K562 (cell line): ENCODE measurements around the gene NIPA2. TPM values are rescaled to one million over a fixed set of nuclear protein-coding genes. Genes with fewer than 3 reads are reported as not detected.

Experiments
- ATAC-seq: fragments of 200-7000 bp; cut with Tn5 transposase; 3 replicates; pipeline ENCODE4 v1.9.1; 2020; ENCODE audit warnings: moderate library complexity
- BruUV-seq: library from RNA; stranded (reverse); fragments of 400-500 nt; replicated peaks from 2 replicates; lab custom pipeline; 2021; lab: Mats Ljungman, UMichigan
- CTCF ChIA-PET: fragments of 300-600 bp; formaldehyde crosslinking; extraction: SDS; loops from one replicate; lab custom pipeline; 2021; ENCODE audit warnings: low intra/inter-chr PET ratio; lab: Yijun Ruan, JAX
- POLR2A ChIA-PET: fragments of 300-600, 350-650 bp; sonication (Branson Sonifier 250); formaldehyde crosslinking; extraction: SDS; loops from one replicate; lab custom pipeline; 2021; ENCODE audit warnings: antibody characterized with exemption, inconsistent platforms; lab: Yijun Ruan, JAX
- DNase-seq, 4 experiments: peaks; one replicate each; pipeline versions ENCODE4 v3.0.0 to v3.0.0-alpha.2; 2011 to 2018; ENCODE audit warnings: low spot score in 3 of 4, mixed read lengths in 3 of 4; ENCODE audit errors: extremely low read depth in 1 of 4
- FAIRE-seq: peaks from 2 replicates; lab custom pipeline; 2011; peaks lifted over from hg19 to GRCh38; lab: Jason Lieb, UNC
- H2AFZ ChIP-seq: 2 replicates; pipeline ENCODE4 v1.6.0; 2011; ENCODE audit warnings: low read depth, low read length, control low read depth, inconsistent platforms
- H3K27ac ChIP-seq: fragments of 200-600 bp; 3 replicates; pipeline ENCODE4 v1.8.0; 2011; ENCODE audit warnings: low read depth, mild to moderate bottlenecking, control low read depth, inconsistent platforms, low read length, moderate library complexity, mixed read lengths; ENCODE audit errors: extremely low read depth
- H3K27me3 ChIP-seq, 2 experiments: fragments of 300-600 bp in 1 of 2; 2 replicates in 1 of 2; 3 replicates in 1 of 2; pipeline versions ENCODE4 v1.6.0 to v1.8.0; 2011; ENCODE audit warnings: inconsistent platforms in 2 of 2, low read length in 2 of 2, mild to moderate bottlenecking in 1 of 2, mixed read lengths in 1 of 2, moderate library complexity in 1 of 2; ENCODE audit not compliant: control insufficient read depth in 2 of 2, insufficient read depth in 2 of 2
- H3K36me3 ChIP-seq: fragments of 300-600 bp; 3 replicates; pipeline ENCODE4 v1.8.0; 2011; ENCODE audit warnings: mild to moderate bottlenecking, low read length, inconsistent platforms; ENCODE audit not compliant: control insufficient read depth, insufficient read depth
- H3K4me1 ChIP-seq, 2 experiments: fragments of 200-600 bp in 1 of 2; replicated peaks in 1 of 2; 2 replicates in 1 of 2; 3 replicates in 1 of 2; pipeline versions ENCODE4 v1.5.1 to v1.8.0; 2011; ENCODE audit warnings: inconsistent platforms in 2 of 2, low read length in 2 of 2, mild to moderate bottlenecking in 1 of 2, mixed read lengths in 1 of 2, moderate library complexity in 1 of 2; ENCODE audit not compliant: control insufficient read depth in 2 of 2, insufficient read depth in 2 of 2
- H3K4me2 ChIP-seq: 2 replicates; pipeline ENCODE4 v1.6.1; 2011; ENCODE audit warnings: low read length, control low read depth, inconsistent platforms, mixed read lengths; ENCODE audit not compliant: insufficient read depth
- H3K4me3 ChIP-seq: fragments of 200-600 bp; sonication (generic), shearing (Covaris generic); 2 replicates; pipeline ENCODE4 v1.5.1; 2016; ENCODE audit warnings: control low read depth, inconsistent platforms
- H3K79me2 ChIP-seq: fragments of 200-600 bp; 3 replicates; pipeline ENCODE4 v1.8.0; 2011; ENCODE audit warnings: low read length, inconsistent platforms; ENCODE audit not compliant: control insufficient read depth, insufficient read depth
- H3K9ac ChIP-seq, 2 experiments: 2 replicates each; pipeline versions ENCODE4 v1.6.0 to v1.6.1; 2011; ENCODE audit warnings: low read depth in 2 of 2, low read length in 2 of 2, control low read depth in 1 of 2, inconsistent platforms in 1 of 2, mild to moderate bottlenecking in 1 of 2, mixed read lengths in 1 of 2; ENCODE audit not compliant: insufficient read depth in 1 of 2
- H3K9me1 ChIP-seq: one replicate; pipeline ENCODE4 v1.6.0; 2011; ENCODE audit warnings: inconsistent platforms, mild to moderate bottlenecking, low read length, moderate library complexity; ENCODE audit not compliant: control insufficient read depth, insufficient read depth
- H3K9me3 ChIP-seq: replicated peaks from 2 replicates; pipeline ENCODE4 v1.5.1; 2011; ENCODE audit warnings: low read depth, low read length, inconsistent platforms; ENCODE audit not compliant: control insufficient read depth, insufficient read depth
- H4K20me1 ChIP-seq: replicated peaks from 2 replicates; pipeline ENCODE4 v1.6.1; 2011; ENCODE audit warnings: low read length, inconsistent platforms, mixed read lengths; ENCODE audit not compliant: control insufficient read depth, insufficient read depth
- CHAMP1 ChIP-seq: fragments of 450-650 bp; IDR thresholded peaks from 2 replicates; pipeline ENCODE4 v1.6.1; 2016; ENCODE audit warnings: mild to moderate bottlenecking
- CREBBP ChIP-seq: IDR thresholded peaks from one replicate; pipeline ENCODE4 v1.6.1; 2012; ENCODE audit warnings: low read depth, mild to moderate bottlenecking, control low read depth, inconsistent platforms, low read length
- PCBP1 ChIP-seq: fragments of 200-400 bp; formaldehyde crosslinking; IDR thresholded peaks from 2 replicates; pipeline ENCODE4 v1.6.1; 2018; ENCODE audit warnings: mild to moderate bottlenecking, low read depth, low read length; ENCODE audit not compliant: poor library complexity, severe bottlenecking
- SNRNP70 ChIP-seq: fragments of 200-400 bp; formaldehyde crosslinking; optimal IDR thresholded peaks from 2 replicates; pipeline ENCODE3; 2017; ENCODE audit warnings: low read depth, low read length
- SREBF1 ChIP-seq: fragments of 150-350 bp; IDR thresholded peaks from 2 replicates; pipeline ENCODE4 v1.6.1; 2014; ENCODE audit warnings: antibody characterized with exemption, low read depth, low read length, borderline replicate concordance
- THRB ChIP-seq: fragments of 450-650 bp; formaldehyde crosslinking; conservative IDR thresholded peaks from 2 replicates; pipeline ENCODE4 v1.4.0; 2022; ENCODE audit warnings: mild to moderate bottlenecking, missing genetic modification characterization
- XRCC4 ChIP-seq: IDR thresholded peaks from one replicate; pipeline ENCODE4 v1.6.1; 2011; ENCODE audit not compliant: insufficient read depth, insufficient read length; ENCODE audit errors: extremely low read depth
- WGBS: fragments of 100-300 bp; shearing (Covaris generic); methylation state at CpG from one replicate; pipeline ENCODE4 v1.1.6; 2016; ENCODE audit warnings: low coverage, mixed read lengths; ENCODE audit not compliant: insufficient coverage; ENCODE audit errors: missing lambda C conversion rate; 5-methylcytosine and 5-hydroxymethylcytosine counted together
- in situ Hi-C: fragments of 300-500 bp; cut with MboI; formaldehyde crosslinking; loops from 4 replicates; pipeline ENCODE4 v1.15.0; 2018; ENCODE audit warnings: inconsistent platforms, mixed read lengths
- intact Hi-C: fragments of 100-400 bp; cut with micrococcal nuclease; formaldehyde crosslinking; loops from 2 replicates; pipeline ENCODE4 v1.14.2; 2022
- polyA plus RNA-seq, 8 experiments: library from polyadenylated mRNA; depleted of rRNA in 4 of 8; stranded (reverse) in 5 of 8; unstranded in 3 of 8; fragments of >200 nt; fragmentation: Nextera tagmentation in 2 of 8; fragmentation: Illumina TruSeq in 1 of 8; extraction: Ambion mirVana in 2 of 8; extraction: Trizol in 1 of 8; gene quantifications; 2 replicates each; pipeline versions ENCODE4 v1.2.1 to v1.2.3, GENCODE V29; 2011 to 2014; ENCODE audit warnings: inconsistent platforms in 1 of 8, missing spikeins in 1 of 8
- total RNA-seq, 7 experiments: library from RNA; depleted of rRNA in 6 of 7; stranded (reverse); fragments of >200 nt in 6 of 7; fragmentation: Illumina TruSeq in 2 of 7; extraction: Trizol in 2 of 7; gene quantifications; 2 replicates each; pipeline versions ENCODE4 v1.2.1 to v1.2.3, GENCODE V29; 2011 to 2021; ENCODE audit warnings: low replicate concordance in 1 of 7

NIPA2 gene
- total and polyA plus RNA-seq, 9 of the 15 experiments (the other 6 are each of a cell fraction or from before 2014, with no cell fraction given), result 18.7 to 107 (median 87.3) TPM

GRCh38 chr15:22878103-22878502 lies 39.6 kb downstream of the NIPA2 start:
- H3K4me3 ChIP-seq, result no peak overlapping the region

More at GRCh38 chr15:22878103-22878502, 39.6 kb downstream of the NIPA2 start:
- H3K36me3 ChIP-seq, result peaks cover 31% of the 10 kb centered on the region; the same call in 2 of the 3 replicates
- no peak overlapping the region for H2AFZ ChIP-seq
- H3K27ac ChIP-seq, result no peak overlapping the region
- H3K4me1 ChIP-seq, result peaks cover 5 to 24% of the 10 kb centered on the region in 2 experiments; a peak in 3 of 5 replicates
- no peak for DNase-seq
- no TSS peak for BruUV-seq
- CTCF ChIA-PET, result no interaction called here
- FAIRE-seq, result no peak
- TF ChIP-seq THRB (CRISPR knock-in tag) (no peak), XRCC4 (no peak), CREBBP (no peak), SREBF1 (no peak), CHAMP1 (no peak), PCBP1 (no peak), SNRNP70 (no peak)
- TF ChIP-seq, all 486 proteins: peak for 0
- no peak for ATAC-seq
- Histone ChIP-seq H3K79me2 (no peaks in the 10 kb centered on the region), H3K9me1 (peaks cover 5% of the 10 kb centered on the region), H3K9ac (no peak overlapping the region; a peak in 1 of 4 replicates), H3K9me3 (no peaks in the 10 kb centered on the region), H3K27me3 (no peaks in the 10 kb centered on the region), H3K4me2 (no peak overlapping the region), H4K20me1 (no peaks in the 10 kb centered on the region)
- in situ Hi-C loops, result no loop called here
- intact Hi-C loops, result no loop called here
- POLR2A ChIA-PET, result no interaction called here
- WGBS, result 80% methylated on average over 10 of the region's 10 CpGs
